ENCODE results near the gene ATG13. TPM values are rescaled to one million over a fixed set of nuclear protein-coding genes. Genes with fewer than 3 reads are reported as not detected.

Gene ATG13
- total and polyA plus RNA-seq, 2 of the 4 experiments (the other 2 are of a cell fraction): 43.0 to 49.7 TPM

DNA sequence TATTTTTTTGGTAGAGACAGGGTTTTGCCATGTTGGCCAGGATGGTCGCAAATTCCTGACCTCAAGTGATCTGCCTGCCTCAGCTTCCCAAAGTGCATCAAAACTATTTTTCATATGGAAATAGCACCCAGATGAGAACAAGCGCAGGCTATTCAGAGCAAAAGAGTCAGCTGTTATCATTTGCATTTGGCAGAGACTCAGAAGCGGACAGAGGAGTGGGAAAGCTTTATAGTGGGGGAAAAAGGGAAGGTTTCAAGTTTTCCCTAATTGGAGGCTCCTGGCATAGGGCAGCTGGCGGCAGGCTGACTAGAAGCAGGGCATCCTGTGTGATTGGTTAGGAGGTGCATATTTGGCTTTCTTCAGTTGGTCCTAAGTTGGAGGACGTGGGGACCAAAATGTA, 20.2 kb downstream of the ATG13 start:
- POLR2A ChIA-PET (ENCODE audit: unreplicated experiment): no interaction called here
- CTCF ChIA-PET: no interaction called here

More for the DNA sequence above, 20.2 kb downstream of the ATG13 start:
- no peak overlapping the region for H3K4ac ChIP-seq (ENCODE audit: low read depth, low read length)
- peaks cover 7% of the 10 kb centered on the region for H3K36me3 ChIP-seq (ENCODE audit: control insufficient read depth, insufficient read depth, low read length)
- no peak overlapping the region for H3K27ac ChIP-seq (ENCODE audit: insufficient read depth, low read length)
- H2BK15ac ChIP-seq (ENCODE audit: low read depth, low read length): no peak overlapping the region
- no peak overlapping the region for H3K56ac ChIP-seq (ENCODE audit: extremely low read depth, insufficient read depth, low read length)
- no peak overlapping the region for H3K4me2 ChIP-seq (ENCODE audit: low read depth, low read length)
- H2BK120ac ChIP-seq (ENCODE audit: low read depth, low read length): no peak overlapping the region
- H4K20me1 ChIP-seq (ENCODE audit: insufficient read depth, low read length): no peaks in the 10 kb centered on the region
- dilution Hi-C loops (cut with HindIII; ENCODE audit: low sequenced_read_pairs, unreplicated experiment): no loop called here
- no peaks in the 10 kb centered on the region for H3K9me1 ChIP-seq (ENCODE audit: insufficient read depth, low read length)
- no peak overlapping the region for H3K9ac ChIP-seq (ENCODE audit: low read depth, low read length)
- in situ Hi-C loops (cut with MboI; ENCODE audit: low sequenced_read_pairs): no loop called here
- intact Hi-C loops (cut with micrococcal nuclease): no loop called here
- H2AK5ac ChIP-seq (ENCODE audit: low read depth, low read length): no peak overlapping the region
- H2BK5ac ChIP-seq (ENCODE audit: low read depth, low read length, poor library complexity, severe bottlenecking): no peak overlapping the region
- 100% methylated on average over 1 of the region's 5 CpGs; no CpG with 5 or more reads in 1 of the 2 experiments for WGBS, 2 experiments (ENCODE audit: extremely low coverage in 2 of 2, insufficient read length in 1 of 2)
- H3K79me1 ChIP-seq (ENCODE audit: low read depth in 1 of 2, low read length in 2 of 2): peaks cover 22 to 42% of the 10 kb centered on the region in 2 experiments
- H3K27me3 ChIP-seq (ENCODE audit: control insufficient read depth, insufficient read depth, low read length): no peaks in the 10 kb centered on the region
- no peak overlapping the region for H3K23ac ChIP-seq (ENCODE audit: low read depth, low read length)
- no peak overlapping the region for H3K4me3 ChIP-seq (ENCODE audit: insufficient read depth, low read depth, low read length)
- BruUV-seq (replicated peaks): no TSS peak
- no peak overlapping the region for H4K5ac ChIP-seq (ENCODE audit: low read depth, low read length)
- H3K4me1 ChIP-seq (ENCODE audit: control insufficient read depth, insufficient read depth, low read length): peaks cover 3% of the 10 kb centered on the region
- ATAC-seq (ENCODE audit: low read depth): no peak
- H3K18ac ChIP-seq (ENCODE audit: low read depth, low read length): no peak overlapping the region
- peaks cover under 1% of the 10 kb centered on the region; the same call in 1 of the 2 replicates for H3K9me3 ChIP-seq (ENCODE audit: control insufficient read depth, insufficient read depth, low read length)
- no peak for DNase-seq
- no peak overlapping the region for H2BK20ac ChIP-seq (ENCODE audit: low read depth, low read length)
- no peak overlapping the region for H2AK9ac ChIP-seq (replicated peaks; ENCODE audit: low read depth, low read length, poor library complexity)
- H4K91ac ChIP-seq (ENCODE audit: insufficient read depth, low read depth, low read length): no peak overlapping the region
- H2AFZ ChIP-seq (replicated peaks; ENCODE audit: low read length, poor library complexity): no peak overlapping the region
- H4K8ac ChIP-seq (ENCODE audit: low read depth in 2 of 2, low read length in 2 of 2): no peak overlapping the region
- no peak overlapping the region for H3K14ac ChIP-seq (replicated peaks; ENCODE audit: low read depth, low read length)
- TF ChIP-seq FOS (IDR thresholded peaks at IDR 0.05; ENCODE audit: low read depth, low read length): no peak

All from IMR-90 (cell line).